ENCODE measurements around the gene HDGFL1.

Gene HDGFL1

DNA sequence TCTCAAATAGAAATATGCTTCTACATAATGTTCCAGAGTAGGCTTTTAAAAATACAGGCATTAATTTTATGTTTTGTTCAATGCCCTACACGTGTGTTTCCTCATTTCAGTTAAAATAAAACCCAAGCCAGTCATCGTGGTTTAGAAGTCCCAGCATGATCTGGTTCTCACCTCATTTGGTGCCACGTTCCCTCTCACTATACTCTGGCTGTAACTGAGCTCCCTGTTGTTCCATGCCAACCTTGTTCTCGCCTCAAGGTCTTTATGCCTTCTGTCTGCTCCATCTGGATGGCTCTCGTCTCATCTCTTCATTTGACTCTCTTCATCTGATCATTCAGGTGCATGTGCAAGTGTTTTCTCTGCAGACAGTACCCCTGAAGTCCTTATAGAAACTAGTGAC lies 32.6 kb downstream of the HDGFL1 start:
- H3K4me3 ChIP-seq (ENCODE audit: low read depth in 1 of 2, low read length in 1 of 2): no peak overlapping the region
- TF ChIP-seq, protein P1, sequence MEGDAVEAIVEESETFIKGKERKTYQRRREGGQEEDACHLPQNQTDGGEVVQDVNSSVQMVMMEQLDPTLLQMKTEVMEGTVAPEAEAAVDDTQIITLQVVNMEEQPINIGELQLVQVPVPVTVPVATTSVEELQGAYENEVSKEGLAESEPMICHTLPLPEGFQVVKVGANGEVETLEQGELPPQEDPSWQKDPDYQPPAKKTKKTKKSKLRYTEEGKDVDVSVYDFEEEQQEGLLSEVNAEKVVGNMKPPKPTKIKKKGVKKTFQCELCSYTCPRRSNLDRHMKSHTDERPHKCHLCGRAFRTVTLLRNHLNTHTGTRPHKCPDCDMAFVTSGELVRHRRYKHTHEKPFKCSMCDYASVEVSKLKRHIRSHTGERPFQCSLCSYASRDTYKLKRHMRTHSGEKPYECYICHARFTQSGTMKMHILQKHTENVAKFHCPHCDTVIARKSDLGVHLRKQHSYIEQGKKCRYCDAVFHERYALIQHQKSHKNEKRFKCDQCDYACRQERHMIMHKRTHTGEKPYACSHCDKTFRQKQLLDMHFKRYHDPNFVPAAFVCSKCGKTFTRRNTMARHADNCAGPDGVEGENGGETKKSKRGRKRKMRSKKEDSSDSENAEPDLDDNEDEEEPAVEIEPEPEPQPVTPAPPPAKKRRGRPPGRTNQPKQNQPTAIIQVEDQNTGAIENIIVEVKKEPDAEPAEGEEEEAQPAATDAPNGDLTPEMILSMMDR (IDR thresholded peaks at IDR 0.05): no peak

DNA sequence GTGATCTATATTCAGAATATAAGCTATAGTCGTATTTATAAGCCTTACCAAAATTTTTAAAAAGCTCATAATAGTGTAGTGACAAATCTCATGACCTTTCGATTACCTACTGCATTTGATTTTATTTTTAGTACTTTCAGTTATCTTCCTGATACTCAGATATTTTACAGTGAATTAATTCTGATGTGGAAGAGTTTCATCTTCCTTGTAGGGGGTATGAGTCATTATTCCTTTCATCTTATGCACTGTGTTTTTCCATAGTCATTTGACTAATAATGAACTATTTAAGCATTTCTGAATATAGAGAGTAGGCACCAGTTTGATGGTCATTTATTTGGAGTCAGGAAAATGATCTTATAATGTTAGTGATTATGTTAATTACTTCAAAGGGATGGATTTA lies 36.4 kb downstream of the HDGFL1 start:
- no peak overlapping the region for H3K27ac ChIP-seq
- no peaks in the 10 kb centered on the region for H3K27me3 ChIP-seq
- no peaks in the 10 kb centered on the region for H3K4me1 ChIP-seq (ENCODE audit: control insufficient read depth in 1 of 2, insufficient read depth in 1 of 2, low read depth in 1 of 2, low read length in 1 of 2)
- no peak overlapping the region for H3K4me3 ChIP-seq (ENCODE audit: low read depth in 1 of 2, low read length in 1 of 2)
- H3K36me3 ChIP-seq: no peaks in the 10 kb centered on the region
- H3K9me3 ChIP-seq: no peaks in the 10 kb centered on the region
- TF ChIP-seq, protein P1 (IDR thresholded peaks at IDR 0.05): no peak

More for the DNA sequence above, 32.6 kb downstream of the HDGFL1 start:
- Histone ChIP-seq H3K4me1 (ENCODE audit: control insufficient read depth in 1 of 2, insufficient read depth in 1 of 2, low read depth in 1 of 2, low read length in 1 of 2) (no peaks in the 10 kb centered on the region), H3K27ac (no peak overlapping the region), H3K27me3 (no peaks in the 10 kb centered on the region), H3K9me3 (no peaks in the 10 kb centered on the region), H3K36me3 (no peaks in the 10 kb centered on the region)

DNA sequence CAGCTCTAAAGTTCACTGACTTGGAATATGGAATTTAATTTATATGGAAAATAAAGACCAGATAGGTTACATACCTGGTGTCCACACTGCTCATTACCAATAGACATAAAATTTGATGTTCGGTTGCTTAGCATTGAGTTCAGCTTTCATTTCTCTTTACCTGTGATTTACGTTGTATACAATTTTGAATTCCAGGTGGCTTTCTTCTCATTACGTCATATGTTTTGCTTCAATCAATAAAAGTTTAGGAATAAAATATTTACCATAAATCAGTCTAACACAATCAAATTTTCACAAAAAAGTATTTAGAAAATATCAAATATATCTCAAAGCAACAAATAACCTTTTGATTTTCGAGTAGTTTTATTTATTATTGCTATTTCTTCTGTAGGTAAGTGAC lies 40.8 kb downstream of the HDGFL1 start:
- Histone ChIP-seq H3K27ac (no peak overlapping the region), H3K9me3 (no peaks in the 10 kb centered on the region), H3K4me1 (ENCODE audit: control insufficient read depth in 1 of 2, insufficient read depth in 1 of 2, low read depth in 1 of 2, low read length in 1 of 2) (no peaks in the 10 kb centered on the region), H3K4me3 (ENCODE audit: low read depth in 1 of 2, low read length in 1 of 2) (no peak overlapping the region), H3K27me3 (no peaks in the 10 kb centered on the region), H3K36me3 (no peaks in the 10 kb centered on the region)
- TF ChIP-seq, protein P1 (IDR thresholded peaks at IDR 0.05): no peak

DNA sequence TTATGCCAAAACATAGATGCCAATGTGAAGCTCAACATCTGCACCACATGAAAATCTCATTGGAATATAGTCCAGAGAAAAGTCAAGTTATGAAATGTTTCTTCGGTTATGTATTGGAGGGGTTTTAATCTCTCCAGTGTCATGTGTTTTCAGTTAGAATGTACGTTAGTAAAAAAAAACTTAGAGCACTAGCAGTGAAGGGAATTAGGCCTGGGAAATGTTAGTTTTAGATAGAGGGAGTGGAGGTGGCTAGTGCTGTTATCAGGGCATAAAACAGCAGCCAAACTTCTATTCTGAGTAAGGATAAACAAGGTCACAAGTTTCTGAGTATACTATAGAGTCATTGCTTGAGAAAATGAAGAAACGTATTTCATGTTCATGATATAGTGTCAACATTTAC lies 42.9 kb downstream of the HDGFL1 start:
- Histone ChIP-seq H3K4me1 (ENCODE audit: control insufficient read depth in 1 of 2, insufficient read depth in 1 of 2, low read depth in 1 of 2, low read length in 1 of 2) (no peaks in the 10 kb centered on the region), H3K4me3 (ENCODE audit: low read depth in 1 of 2, low read length in 1 of 2) (no peak overlapping the region), H3K36me3 (no peaks in the 10 kb centered on the region), H3K27ac (no peak overlapping the region), H3K27me3 (no peaks in the 10 kb centered on the region), H3K9me3 (no peaks in the 10 kb centered on the region)
- TF ChIP-seq, protein P1 (IDR thresholded peaks at IDR 0.05): no peak

DNA sequence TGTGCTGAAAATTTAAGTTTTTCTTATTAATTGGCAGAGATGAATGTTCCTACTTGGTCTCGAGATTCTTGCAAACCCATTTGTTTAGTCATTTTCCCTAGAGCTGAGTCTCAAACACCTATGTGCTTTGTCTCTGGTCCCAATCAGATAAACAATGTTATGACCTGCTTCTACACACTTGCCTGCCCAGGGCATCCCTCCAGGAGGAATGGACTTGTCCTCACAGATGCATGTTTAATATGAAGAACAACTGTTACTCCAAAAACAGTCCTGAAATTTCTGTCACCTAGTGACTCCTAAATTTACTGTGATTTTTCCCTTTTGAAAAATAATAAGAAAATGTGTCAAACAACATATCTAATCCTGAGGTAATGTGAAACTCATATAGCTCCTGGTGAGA lies 43.7 kb downstream of the HDGFL1 start:
- Histone ChIP-seq H3K27me3 (no peaks in the 10 kb centered on the region), H3K9me3 (no peaks in the 10 kb centered on the region), H3K36me3 (no peaks in the 10 kb centered on the region), H3K4me3 (ENCODE audit: low read depth in 1 of 2, low read length in 1 of 2) (no peak overlapping the region), H3K27ac (no peak overlapping the region), H3K4me1 (ENCODE audit: control insufficient read depth in 1 of 2, insufficient read depth in 1 of 2, low read depth in 1 of 2, low read length in 1 of 2) (no peaks in the 10 kb centered on the region)
- TF ChIP-seq, protein P1 (IDR thresholded peaks at IDR 0.05): no peak

DNA sequence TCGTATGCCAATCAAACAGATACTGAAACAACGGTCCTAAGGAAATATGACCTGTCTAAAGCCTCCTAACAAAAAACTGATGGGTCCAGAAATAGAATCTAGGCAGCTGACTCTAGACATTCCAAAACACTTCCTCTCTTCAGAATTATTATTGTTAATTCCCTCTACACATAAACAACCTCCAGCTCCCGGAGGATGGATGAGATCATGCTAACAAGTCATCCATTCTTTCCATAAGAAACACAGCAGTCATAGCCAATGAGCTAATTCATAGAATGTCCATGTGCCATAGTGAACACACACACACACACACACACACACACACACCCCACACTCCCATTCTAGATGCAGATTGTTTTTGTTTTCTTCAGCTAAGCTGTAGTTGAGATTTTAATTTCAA lies 44.3 kb downstream of the HDGFL1 start:
- Histone ChIP-seq H3K4me1 (ENCODE audit: control insufficient read depth in 1 of 2, insufficient read depth in 1 of 2, low read depth in 1 of 2, low read length in 1 of 2) (no peaks in the 10 kb centered on the region), H3K4me3 (ENCODE audit: low read depth in 1 of 2, low read length in 1 of 2) (no peak overlapping the region), H3K36me3 (no peaks in the 10 kb centered on the region), H3K27me3 (no peaks in the 10 kb centered on the region), H3K9me3 (no peaks in the 10 kb centered on the region), H3K27ac (no peak overlapping the region)
- TF ChIP-seq, protein P1 (IDR thresholded peaks at IDR 0.05): no peak
